SK-N-SH treated with all-trans-retinoic acid at 6 μM for 48 hours (cell line): ENCODE measurements around the gene BMP6.

Experiments
- ATAC-seq: fragments of 200-7000 bp; cut with Tn5 transposase; 3 replicates; pipeline ENCODE4 v1.9.1; 2020; ENCODE audit warnings: mild to moderate bottlenecking, moderate library complexity
- ARNTL ChIP-seq: fragments of 450-650 bp; formaldehyde crosslinking; IDR thresholded peaks from 2 replicates; pipeline ENCODE4 v1.5.0; 2020; ENCODE audit warnings: low read depth, mild to moderate bottlenecking, moderate library complexity, borderline replicate concordance
- BACH2 ChIP-seq: fragments of 250-450 bp; sonication (Bioruptor Pico); IDR thresholded peaks from 2 replicates; pipeline ENCODE4 v1.9.0; 2021; ENCODE audit warnings: mild to moderate bottlenecking, borderline replicate concordance
- CSDC2 ChIP-seq: fragments of 250-450 bp; sonication (Bioruptor Pico); IDR thresholded peaks from 2 replicates; pipeline ENCODE4 v1.5.0; 2020; ENCODE audit warnings: mild to moderate bottlenecking, moderate library complexity
- ESRRG ChIP-seq: fragments of 250-450 bp; sonication (Bioruptor Pico); IDR thresholded peaks from 2 replicates; pipeline ENCODE4 v1.6.1; 2021; ENCODE audit warnings: mild to moderate bottlenecking
- GLIS3 ChIP-seq: fragments of 250-450 bp; sonication (Bioruptor Pico); IDR thresholded peaks from 2 replicates; pipeline ENCODE4 v1.5.0; 2020; ENCODE audit warnings: mild to moderate bottlenecking, moderate library complexity
- ISL1 ChIP-seq: fragments of 250-450 bp; sonication (Bioruptor Pico); IDR thresholded peaks from 2 replicates; pipeline ENCODE4 v2.1.2; 2022; ENCODE audit warnings: mild to moderate bottlenecking, moderate library complexity
- OSR1 ChIP-seq: fragments of 250-450 bp; sonication (Bioruptor Pico); IDR thresholded peaks from 2 replicates; pipeline ENCODE4 v1.8.0; 2022; ENCODE audit warnings: moderate library complexity, mild to moderate bottlenecking, inconsistent platforms
- PATZ1 ChIP-seq: fragments of 250-450 bp; sonication (Bioruptor Pico); IDR thresholded peaks from 2 replicates; pipeline ENCODE4 v1.8.0; 2020; ENCODE audit warnings: mild to moderate bottlenecking, moderate library complexity, borderline replicate concordance
- PPARA ChIP-seq: fragments of 250-450 bp; sonication (Bioruptor Pico); IDR thresholded peaks from 2 replicates; pipeline ENCODE4 v1.5.0; 2020; ENCODE audit warnings: mild to moderate bottlenecking, borderline replicate concordance
- RARB ChIP-seq: fragments of 250-450 bp; sonication (Bioruptor Pico); IDR thresholded peaks from 2 replicates; pipeline ENCODE4 v1.8.0; 2021; ENCODE audit warnings: mild to moderate bottlenecking, moderate library complexity
- TCF4 ChIP-seq: fragments of 250-450 bp; sonication (Bioruptor Pico); IDR thresholded peaks from 2 replicates; pipeline ENCODE4 v1.8.0; 2021; ENCODE audit warnings: mild to moderate bottlenecking, moderate library complexity, borderline replicate concordance
- TOX ChIP-seq: fragments of 250-450 bp; sonication (Bioruptor Pico); IDR thresholded peaks from 2 replicates; pipeline ENCODE4 v1.8.0; 2021; ENCODE audit warnings: mild to moderate bottlenecking, moderate library complexity, borderline replicate concordance
- ZC3H10 ChIP-seq: fragments of 250-450 bp; sonication (Bioruptor Pico); IDR thresholded peaks from 2 replicates; pipeline ENCODE4 v1.5.1; 2021; ENCODE audit warnings: mild to moderate bottlenecking, moderate library complexity
- ZFP30 ChIP-seq: fragments of 450-650 bp; formaldehyde crosslinking; IDR thresholded peaks from 2 replicates; pipeline ENCODE4 v1.5.0; 2022; ENCODE audit warnings: mild to moderate bottlenecking, moderate library complexity
- ZNF565 ChIP-seq: fragments of 450-650 bp; formaldehyde crosslinking; conservative IDR thresholded peaks from 2 replicates; pipeline ENCODE4 v1.5.0; 2020; ENCODE audit warnings: low read depth, mild to moderate bottlenecking, moderate library complexity
- ZNF8 ChIP-seq: fragments of 450-650 bp; formaldehyde crosslinking; IDR thresholded peaks from 2 replicates; pipeline ENCODE4 v1.5.0; 2020; ENCODE audit warnings: mild to moderate bottlenecking, moderate library complexity
- TF ChIP-seq, protein P1 (sequence below): fragments of 250-450 bp; sonication (Bioruptor Pico); IDR thresholded peaks from 2 replicates; pipeline ENCODE4 v1.8.0; 2021; ENCODE audit warnings: low read depth, mild to moderate bottlenecking, moderate library complexity, borderline replicate concordance
- TF ChIP-seq, protein P2 (sequence below): fragments of 250-450 bp; sonication (Bioruptor Pico); IDR thresholded peaks from 2 replicates; pipeline ENCODE4 v1.5.1; 2021; ENCODE audit warnings: mild to moderate bottlenecking, moderate library complexity
- TF ChIP-seq, protein P3 (sequence below): fragments of 250-450 bp; sonication (Bioruptor Pico); IDR thresholded peaks from 2 replicates; pipeline ENCODE4 v1.5.1; 2020; ENCODE audit warnings: low read depth, mild to moderate bottlenecking, moderate library complexity
- TF ChIP-seq, protein P4 (sequence below): fragments of 250-450 bp; sonication (Bioruptor Pico); IDR thresholded peaks from 2 replicates; pipeline ENCODE4 v1.5.0; 2020; ENCODE audit warnings: mild to moderate bottlenecking, moderate library complexity

BMP6 gene

DNA sequence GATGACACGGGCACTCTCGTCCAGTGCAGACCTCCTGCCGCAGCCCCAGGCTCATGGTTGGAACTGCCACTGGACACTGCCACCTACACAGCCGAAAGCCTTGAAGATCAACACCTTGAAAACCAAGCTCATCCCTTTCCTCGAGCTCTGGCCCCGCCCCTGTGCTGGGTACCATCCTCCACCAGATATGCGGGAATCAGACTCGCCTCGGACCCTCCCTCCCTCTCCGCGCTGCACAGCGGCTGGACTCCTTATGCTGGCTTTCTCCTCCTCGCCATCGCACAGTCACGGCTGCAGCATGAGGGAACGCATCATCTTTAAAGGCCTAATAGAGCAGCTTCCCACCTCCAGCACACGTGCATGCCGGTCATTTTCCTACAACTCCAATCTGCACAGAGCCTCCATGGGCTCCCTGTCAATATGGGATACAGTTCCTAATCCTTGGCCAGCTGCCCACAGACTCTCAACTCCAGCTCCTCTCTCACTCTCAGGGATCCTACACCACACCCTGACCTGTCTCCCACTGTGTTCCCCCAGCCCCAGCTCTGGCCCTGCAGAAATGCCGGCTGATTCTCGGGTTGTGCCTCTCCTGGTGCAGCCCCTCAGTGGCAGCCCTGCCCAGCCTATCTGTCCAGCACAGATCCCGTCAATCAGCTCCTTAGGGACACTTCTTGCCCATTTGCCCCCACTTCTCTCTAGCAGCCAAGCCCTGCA is 161.5 kb downstream of the BMP6 start:
- ATAC-seq, result no peak
- TF ChIP-seq, protein P1, sequence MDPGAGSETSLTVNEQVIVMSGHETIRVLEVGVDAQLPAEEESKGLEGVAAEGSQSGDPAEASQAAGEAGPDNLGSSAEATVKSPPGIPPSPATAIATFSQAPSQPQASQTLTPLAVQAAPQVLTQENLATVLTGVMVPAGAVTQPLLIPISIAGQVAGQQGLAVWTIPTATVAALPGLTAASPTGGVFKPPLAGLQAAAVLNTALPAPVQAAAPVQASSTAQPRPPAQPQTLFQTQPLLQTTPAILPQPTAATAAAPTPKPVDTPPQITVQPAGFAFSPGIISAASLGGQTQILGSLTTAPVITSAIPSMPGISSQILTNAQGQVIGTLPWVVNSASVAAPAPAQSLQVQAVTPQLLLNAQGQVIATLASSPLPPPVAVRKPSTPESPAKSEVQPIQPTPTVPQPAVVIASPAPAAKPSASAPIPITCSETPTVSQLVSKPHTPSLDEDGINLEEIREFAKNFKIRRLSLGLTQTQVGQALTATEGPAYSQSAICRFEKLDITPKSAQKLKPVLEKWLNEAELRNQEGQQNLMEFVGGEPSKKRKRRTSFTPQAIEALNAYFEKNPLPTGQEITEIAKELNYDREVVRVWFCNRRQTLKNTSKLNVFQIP, result no peak
- TF ChIP-seq ZNF8 (no peak), ISL1 (CRISPR knock-in tag) (no peak), PATZ1 (CRISPR knock-in tag) (no peak), RARB (CRISPR knock-in tag) (no peak), PPARA (CRISPR knock-in tag) (no peak), TCF4 (no peak), CSDC2 (CRISPR knock-in tag) (no peak), ARNTL (CRISPR knock-in tag) (no peak)

DNA sequence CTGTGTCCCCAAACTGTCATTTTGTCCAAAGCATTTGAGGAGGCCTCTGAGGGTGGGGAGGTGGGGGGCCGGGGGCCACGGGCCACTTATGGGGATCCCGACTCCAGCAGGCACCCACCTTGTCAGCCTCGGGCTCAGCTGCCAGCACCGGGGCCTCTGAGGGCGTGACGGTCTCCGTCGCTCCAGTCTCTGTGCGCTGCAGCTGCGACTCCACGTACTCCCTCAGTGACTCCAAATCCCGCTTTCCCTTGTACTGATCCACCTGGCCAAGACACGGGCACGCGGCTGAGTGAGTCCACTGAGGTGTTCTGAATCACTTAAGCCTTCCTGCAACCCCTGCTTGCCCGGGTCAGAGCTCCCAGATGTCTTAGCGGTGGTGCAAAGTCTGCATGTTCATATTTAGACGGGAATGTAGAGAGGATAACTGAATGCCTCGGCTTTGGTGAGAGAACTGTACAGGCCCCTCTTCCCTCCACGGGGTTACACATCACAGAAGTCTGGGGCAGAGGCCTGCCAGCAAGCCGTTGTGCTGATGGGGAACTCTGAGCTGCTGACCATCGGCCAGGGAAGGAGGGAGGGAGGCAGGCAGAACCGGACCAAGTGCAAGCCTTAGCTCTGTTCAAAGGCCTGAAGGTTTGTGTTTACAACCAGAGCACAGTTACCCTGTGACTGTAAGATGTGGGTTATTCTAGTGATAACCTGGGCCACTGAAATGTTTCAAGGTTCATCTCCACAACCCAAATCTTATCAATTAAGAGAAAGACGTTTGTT is 162.9 kb downstream of the BMP6 start:
- TF ChIP-seq PATZ1 (CRISPR knock-in tag) (no peak), ZFP30 (CRISPR knock-in tag) (no peak), ARNTL (CRISPR knock-in tag) (no peak), BACH2 (CRISPR knock-in tag) (no peak), ESRRG (CRISPR knock-in tag) (no peak), RARB (CRISPR knock-in tag) (no peak), PPARA (CRISPR knock-in tag) (no peak), CSDC2 (CRISPR knock-in tag) (no peak), OSR1 (CRISPR knock-in tag) (no peak), TOX (CRISPR knock-in tag) (no peak), ZC3H10 (CRISPR knock-in tag) (no peak), GLIS3 (CRISPR knock-in tag) (no peak), ZNF565 (CRISPR knock-in tag) (no peak), ISL1 (CRISPR knock-in tag) (no peak), TCF4 (no peak)
- TF ChIP-seq, protein P1, result no peak
- TF ChIP-seq, protein P2, sequence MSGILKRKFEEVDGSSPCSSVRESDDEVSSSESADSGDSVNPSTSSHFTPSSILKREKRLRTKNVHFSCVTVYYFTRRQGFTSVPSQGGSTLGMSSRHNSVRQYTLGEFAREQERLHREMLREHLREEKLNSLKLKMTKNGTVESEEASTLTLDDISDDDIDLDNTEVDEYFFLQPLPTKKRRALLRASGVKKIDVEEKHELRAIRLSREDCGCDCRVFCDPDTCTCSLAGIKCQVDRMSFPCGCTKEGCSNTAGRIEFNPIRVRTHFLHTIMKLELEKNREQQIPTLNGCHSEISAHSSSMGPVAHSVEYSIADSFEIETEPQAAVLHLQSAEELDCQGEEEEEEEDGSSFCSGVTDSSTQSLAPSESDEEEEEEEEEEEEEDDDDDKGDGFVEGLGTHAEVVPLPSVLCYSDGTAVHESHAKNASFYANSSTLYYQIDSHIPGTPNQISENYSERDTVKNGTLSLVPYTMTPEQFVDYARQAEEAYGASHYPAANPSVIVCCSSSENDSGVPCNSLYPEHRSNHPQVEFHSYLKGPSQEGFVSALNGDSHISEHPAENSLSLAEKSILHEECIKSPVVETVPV (CRISPR knock-in tag), result no peak
- TF ChIP-seq, protein P3, sequence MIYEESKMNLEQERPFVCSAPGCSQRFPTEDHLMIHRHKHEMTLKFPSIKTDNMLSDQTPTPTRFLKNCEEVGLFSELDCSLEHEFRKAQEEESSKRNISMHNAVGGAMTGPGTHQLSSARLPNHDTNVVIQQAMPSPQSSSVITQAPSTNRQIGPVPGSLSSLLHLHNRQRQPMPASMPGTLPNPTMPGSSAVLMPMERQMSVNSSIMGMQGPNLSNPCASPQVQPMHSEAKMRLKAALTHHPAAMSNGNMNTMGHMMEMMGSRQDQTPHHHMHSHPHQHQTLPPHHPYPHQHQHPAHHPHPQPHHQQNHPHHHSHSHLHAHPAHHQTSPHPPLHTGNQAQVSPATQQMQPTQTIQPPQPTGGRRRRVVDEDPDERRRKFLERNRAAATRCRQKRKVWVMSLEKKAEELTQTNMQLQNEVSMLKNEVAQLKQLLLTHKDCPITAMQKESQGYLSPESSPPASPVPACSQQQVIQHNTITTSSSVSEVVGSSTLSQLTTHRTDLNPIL (CRISPR knock-in tag), result no peak
- TF ChIP-seq, protein P4, sequence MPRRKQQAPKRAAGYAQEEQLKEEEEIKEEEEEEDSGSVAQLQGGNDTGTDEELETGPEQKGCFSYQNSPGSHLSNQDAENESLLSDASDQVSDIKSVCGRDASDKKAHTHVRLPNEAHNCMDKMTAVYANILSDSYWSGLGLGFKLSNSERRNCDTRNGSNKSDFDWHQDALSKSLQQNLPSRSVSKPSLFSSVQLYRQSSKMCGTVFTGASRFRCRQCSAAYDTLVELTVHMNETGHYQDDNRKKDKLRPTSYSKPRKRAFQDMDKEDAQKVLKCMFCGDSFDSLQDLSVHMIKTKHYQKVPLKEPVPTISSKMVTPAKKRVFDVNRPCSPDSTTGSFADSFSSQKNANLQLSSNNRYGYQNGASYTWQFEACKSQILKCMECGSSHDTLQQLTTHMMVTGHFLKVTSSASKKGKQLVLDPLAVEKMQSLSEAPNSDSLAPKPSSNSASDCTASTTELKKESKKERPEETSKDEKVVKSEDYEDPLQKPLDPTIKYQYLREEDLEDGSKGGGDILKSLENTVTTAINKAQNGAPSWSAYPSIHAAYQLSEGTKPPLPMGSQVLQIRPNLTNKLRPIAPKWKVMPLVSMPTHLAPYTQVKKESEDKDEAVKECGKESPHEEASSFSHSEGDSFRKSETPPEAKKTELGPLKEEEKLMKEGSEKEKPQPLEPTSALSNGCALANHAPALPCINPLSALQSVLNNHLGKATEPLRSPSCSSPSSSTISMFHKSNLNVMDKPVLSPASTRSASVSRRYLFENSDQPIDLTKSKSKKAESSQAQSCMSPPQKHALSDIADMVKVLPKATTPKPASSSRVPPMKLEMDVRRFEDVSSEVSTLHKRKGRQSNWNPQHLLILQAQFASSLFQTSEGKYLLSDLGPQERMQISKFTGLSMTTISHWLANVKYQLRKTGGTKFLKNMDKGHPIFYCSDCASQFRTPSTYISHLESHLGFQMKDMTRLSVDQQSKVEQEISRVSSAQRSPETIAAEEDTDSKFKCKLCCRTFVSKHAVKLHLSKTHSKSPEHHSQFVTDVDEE (CRISPR knock-in tag), result no peak
- no peak for ATAC-seq
